GM19193 (cell line): Measurements from ENCODE around the gene SMYD2.

Experiments
- POLR2A ChIP-seq: IDR thresholded peaks from 4 replicates; pipeline ENCODE4 v1.6.1; 2011; ENCODE audit not compliant: insufficient read depth, insufficient read length; ENCODE audit errors: extremely low read depth

SMYD2 gene

DNA sequence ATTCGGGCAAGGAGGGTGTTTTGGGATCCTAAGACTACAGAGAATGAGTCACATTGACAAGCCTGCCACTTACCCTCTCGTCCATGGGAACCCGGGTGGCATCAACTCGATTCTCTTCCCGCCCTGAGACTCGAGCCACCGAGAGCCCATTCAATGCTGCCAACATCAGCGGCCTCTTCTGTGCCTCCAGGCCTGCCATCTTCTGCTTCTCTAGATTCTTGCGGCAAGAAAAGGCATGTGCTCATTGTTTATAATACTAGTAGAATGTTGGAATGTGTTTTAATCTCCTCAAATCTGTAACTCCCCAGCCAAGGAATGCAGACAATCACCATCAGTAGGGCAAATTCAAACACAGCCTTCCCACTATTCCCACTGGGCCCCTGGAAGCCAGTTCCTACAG is 96.9 kb downstream of the SMYD2 start:
- TF ChIP-seq POLR2A = no peak

DNA sequence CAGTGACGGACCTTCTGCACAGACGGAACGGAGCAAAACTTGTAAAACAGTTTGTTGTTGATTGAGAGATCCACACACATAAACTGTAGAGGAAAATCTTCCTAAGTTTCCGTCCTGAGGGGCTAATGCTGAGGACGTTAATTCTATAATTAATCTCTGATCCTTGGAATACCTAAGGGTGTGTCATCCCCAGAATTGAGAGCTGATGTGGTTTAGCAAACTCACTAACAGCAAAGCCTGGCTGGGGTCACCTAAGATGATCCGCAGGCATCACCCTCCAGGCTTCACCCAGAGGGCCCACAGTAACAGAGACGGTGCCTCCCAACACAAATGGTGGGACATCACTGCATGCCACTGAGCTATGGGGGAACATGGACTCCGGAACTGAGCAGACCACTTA is 97.5 kb downstream of the SMYD2 start:
- TF ChIP-seq POLR2A = no peak

DNA sequence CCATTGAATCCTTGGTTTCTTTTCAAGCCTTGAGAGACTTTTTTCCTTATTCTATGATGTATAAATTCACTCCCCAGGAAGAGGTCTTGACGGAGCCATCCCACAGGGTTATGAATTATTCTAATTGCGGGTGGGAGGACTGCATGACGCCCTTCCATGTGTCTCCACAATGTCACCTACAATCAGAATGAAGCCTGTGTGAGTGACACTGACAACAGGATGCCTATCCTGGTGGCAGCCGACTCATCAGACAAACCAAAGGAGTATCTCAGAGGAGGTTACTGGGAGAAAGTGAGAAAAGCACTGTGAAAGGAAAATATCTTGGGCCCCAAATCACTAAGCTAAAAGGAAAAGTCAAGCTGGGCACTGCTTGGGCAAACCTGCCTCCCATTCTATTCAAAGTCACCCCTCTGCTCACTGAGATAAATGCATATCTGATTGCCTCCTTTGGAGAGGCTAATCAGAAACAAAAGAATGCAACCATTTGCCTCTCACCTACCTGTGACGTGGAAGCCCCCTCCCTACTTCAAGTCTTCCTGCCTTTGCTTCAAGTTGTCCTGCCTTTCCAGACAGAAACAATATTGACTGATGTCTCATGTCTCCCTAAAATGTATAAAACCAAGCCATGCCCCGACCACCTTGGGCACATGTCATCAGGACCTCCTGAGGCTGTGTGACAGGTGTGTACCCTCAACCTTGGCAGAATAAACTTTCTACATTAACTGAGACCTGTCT is 98.4 kb downstream of the SMYD2 start:
- TF ChIP-seq POLR2A = no peak

DNA sequence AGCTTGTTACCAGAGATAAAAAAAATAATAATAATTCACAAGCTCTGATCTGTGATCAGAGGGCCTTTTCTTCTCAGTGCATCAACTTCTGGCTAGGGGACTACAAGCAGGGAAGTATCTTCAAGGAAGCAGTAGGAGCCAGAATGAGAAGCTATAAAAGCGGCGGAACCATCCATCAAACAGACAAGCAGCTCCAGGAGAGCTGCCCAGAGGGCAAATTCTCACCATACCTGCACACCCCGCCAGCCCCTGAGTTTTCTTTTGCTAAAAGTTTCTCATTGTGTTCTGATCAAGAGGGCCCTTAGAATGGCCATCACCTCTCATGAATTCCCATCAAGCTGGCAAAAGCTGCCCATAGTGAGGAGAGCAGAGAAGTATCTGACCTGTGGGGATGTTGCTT is 99.4 kb downstream of the SMYD2 start:
- no peak for TF ChIP-seq POLR2A

DNA sequence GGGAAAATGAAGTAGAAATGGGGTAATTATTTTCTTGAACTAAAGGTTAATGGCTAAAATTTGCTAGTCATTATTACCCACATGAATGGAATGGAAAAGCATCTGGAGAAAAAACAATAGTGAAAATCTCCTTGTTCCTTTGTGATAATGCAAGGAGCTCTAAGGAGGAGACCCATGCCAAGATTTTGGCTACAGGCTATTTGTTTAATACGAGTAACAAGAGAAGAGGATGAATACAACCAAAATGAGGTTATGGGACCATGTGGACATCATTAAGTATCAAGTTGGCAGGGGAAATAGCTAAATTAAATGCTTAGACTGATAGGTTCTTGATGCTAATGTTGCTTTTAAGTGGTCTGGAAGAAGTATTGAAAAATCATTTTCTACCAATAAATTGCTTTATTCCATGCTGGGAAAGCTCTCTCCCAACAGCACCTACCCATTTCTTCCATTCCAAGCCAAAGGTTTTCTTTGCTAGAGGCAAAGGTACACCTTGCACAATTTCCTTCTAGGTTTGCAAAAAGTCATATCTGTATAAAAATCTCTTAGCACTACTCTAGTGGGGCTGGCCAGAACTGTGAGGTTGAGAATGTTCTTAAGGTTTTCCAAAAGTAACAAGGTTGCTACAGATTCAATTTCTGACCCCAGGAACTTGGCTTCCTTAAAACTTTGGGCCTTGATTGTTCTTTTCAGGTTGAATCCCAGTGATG is 100.2 kb downstream of the SMYD2 start:
- TF ChIP-seq POLR2A = no peak

DNA sequence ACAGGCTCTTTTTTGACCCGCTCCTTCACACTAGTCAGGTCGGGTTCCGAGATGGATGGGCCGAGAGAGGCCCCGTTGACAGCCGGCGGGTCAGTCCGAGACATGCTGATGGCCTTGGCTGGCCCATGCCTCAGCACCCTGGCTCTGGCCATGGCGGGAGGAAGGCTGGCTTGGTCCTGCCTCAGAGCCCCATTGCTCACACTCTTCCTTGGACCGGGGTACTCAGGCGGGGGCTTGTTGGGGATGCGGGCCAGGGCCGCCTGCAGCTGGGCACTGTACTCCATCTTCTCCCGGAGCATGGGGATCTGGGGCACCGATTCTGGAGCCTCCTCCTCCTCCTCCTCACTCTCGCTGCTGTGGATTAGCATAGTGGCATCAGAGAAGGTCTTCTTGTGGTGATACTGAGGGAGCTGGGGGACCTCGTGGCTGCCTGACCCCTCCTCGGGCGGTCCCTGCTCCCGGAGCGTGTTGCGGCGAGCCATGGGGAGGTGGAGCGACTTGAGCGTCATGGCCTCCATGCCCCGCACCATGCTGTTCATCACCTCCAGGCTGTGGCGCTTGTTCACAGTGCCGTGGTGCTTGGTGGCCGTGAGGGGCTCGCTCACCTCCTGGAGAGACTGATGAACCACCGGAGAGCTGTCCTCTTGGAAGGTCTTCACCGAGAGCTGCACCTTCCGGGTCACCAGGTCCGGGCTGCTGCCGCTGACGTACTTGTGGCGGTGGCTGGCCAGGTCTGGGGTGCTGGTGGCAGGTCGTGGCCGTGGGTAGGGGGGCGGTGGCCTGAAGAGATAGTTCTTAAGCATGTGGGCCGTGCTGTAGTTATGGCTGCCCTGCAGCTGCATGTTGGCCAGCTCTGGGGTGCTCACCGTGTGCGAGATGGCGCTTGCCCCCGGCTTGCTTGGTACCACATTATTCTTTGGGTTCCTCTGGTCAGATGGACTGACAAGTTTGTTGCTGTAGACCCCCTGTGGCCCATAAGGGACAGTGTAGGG is 102.7 kb downstream of the SMYD2 start:
- TF ChIP-seq POLR2A = no peak

DNA sequence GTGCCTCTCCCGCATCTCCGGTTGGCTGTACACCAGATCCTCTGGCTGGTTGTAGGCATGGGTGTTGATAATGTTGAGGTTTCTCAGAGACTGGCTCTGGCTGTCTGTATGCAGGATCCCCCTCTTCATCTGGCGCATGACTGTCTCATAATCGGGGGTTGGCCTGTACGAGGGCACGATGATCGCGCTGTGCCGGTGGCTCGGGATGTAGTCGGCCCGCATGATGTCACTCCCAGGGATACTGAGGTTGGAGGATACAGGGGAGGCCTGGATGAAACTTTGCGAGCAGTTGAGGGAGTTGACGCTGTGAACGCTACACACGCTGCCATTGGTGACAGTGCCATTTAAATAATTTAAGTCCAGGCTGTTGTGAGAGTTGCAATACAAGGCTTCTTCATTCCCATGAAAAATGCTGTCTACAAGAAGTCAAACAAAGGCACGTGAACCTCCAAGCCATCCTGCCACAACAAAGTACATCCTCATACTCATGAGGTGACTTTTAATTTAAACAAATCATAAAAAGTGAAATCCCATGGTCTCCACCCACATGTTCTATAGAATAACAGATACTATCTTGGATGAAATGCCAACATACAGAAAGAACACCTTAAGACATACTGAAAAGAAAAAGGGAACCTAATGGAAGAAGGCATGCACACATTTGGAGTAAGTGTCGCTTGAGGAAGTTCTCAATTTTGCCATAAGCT is 103.6 kb downstream of the SMYD2 start:
- TF ChIP-seq POLR2A = no peak

DNA sequence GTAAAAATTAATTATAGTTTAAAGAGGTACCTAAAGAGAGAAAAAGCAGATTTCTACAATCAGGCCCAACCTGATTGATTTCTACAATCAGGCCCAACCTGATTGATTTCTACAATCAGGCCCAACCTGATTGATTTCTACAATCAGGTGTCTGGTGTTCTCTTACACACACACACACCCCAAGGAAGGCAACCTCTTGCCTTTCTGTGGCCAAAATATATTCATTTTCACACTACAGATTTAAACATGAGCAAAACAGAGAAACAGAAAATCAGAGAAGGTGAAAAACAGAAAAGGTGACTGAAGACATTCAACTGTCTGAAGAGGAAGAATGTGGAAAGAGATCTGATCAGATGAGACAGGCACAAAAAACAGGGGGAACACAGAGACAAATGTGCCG is 104.5 kb downstream of the SMYD2 start:
- no peak for TF ChIP-seq POLR2A

DNA sequence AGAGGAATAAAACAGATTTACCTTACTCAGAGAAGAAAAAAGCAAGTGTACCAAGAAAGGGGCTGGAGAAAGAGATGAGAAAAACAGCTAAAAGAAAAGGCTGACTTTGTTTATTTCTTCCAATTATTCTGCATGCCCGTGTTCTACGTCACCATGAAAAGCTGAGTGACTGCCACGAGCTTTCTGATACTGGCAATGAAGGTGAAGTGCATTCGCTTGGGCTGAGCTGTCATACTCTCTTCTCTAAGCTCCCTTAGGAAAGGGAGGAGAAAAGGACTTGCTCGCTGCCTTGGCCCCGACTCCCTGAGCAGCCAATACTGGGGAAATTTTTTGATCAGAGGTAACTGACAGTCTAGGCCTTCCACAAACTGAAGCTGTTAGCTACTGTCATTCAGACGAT is 105.4 kb downstream of the SMYD2 start:
- no peak for TF ChIP-seq POLR2A
